Breast epithelium (tissue), 4 donors: ENCODE results near the gene CPEB2. TPM values are rescaled to one million over a fixed set of nuclear protein-coding genes. Genes with fewer than 3 reads are reported as not detected.

Experiments
- DNase-seq, 2 donors: peaks; one replicate each; pipeline ENCODE4 v3.0.0-alpha.2; 2019; ENCODE audit warnings: low spot score in 2 of 2
- H3K27ac ChIP-seq, 2 donors: fragments of 200-600 bp; sonication (generic) in 1 of 2; one replicate each; pipeline ENCODE4 v1.5.1; 2016 to 2019; ENCODE audit warnings: mild to moderate bottlenecking in 1 of 2
- H3K27me3 ChIP-seq, 2 donors: fragments of 200-600 bp; sonication (generic) in 1 of 2; one replicate each; pipeline versions ENCODE4 v1.5.1 to v1.6.0; 2017 to 2019; ENCODE audit warnings: control low read depth in 1 of 2, mild to moderate bottlenecking in 1 of 2
- H3K36me3 ChIP-seq: fragments of 200-600 bp; one replicate; pipeline ENCODE4 v1.5.1; 2019
- H3K4me1 ChIP-seq, 2 donors: fragments of 200-600 bp; sonication (generic); one replicate each; pipeline ENCODE4 v1.5.1; 2016 to 2019; ENCODE audit warnings: control low read depth in 1 of 2
- H3K4me3 ChIP-seq, 3 donors: fragments of 200-600 bp; sonication (generic); 1 replicate in 2 of 3; 2 replicates in 1 of 3; pipeline ENCODE4 v1.5.1; 2016 to 2019; ENCODE audit warnings: mild to moderate bottlenecking in 3 of 3, moderate library complexity in 2 of 3
- H3K9me3 ChIP-seq, 2 donors: fragments of 200-600 bp; sonication (generic) in 1 of 2; one replicate each; pipeline ENCODE4 v1.5.1; 2016 to 2019; ENCODE audit warnings: control low read depth in 1 of 2
- CTCF ChIP-seq, 3 donors: fragments of 450-650 bp; IDR thresholded peaks; one replicate each; pipeline ENCODE4 v1.5.1; 2016 to 2017; ENCODE audit warnings: antibody characterized with exemption in 3 of 3, mild to moderate bottlenecking in 3 of 3, moderate library complexity in 3 of 3
- POLR2A ChIP-seq: fragments of 450-650 bp; IDR thresholded peaks from one replicate; pipeline ENCODE4 v1.6.1; 2016; ENCODE audit warnings: antibody characterized with exemption, mild to moderate bottlenecking, moderate library complexity
- POLR2AphosphoS5 ChIP-seq, 3 donors: sonication (generic); formaldehyde crosslinking; IDR thresholded peaks; one replicate each; pipeline ENCODE4 v1.6.1; 2017; ENCODE audit warnings: antibody characterized with exemption in 3 of 3
- intact Hi-C: fragments of 100-400 bp; cut with DNase I; formaldehyde crosslinking; loops from one replicate; pipeline ENCODE4 v1.15.1; 2023; ENCODE audit warnings: low total_unique reads
- total RNA-seq, 3 donors: library from RNA; depleted of rRNA; stranded (reverse); fragments of >200 nt; gene quantifications; one replicate each; pipeline ENCODE4 v1.1.0, GENCODE V29; 2016

The CPEB2 gene
- 10 to 100 TPM; 16.7 to 33.4 (median 26.4) TPM for total RNA-seq

- Histone ChIP-seq H3K9me3 (no peaks in the 10 kb centered on the region), H3K4me3 (peak within 1 kb of the TSS; percentile 94 to 98 (median 95))
- DNase-seq = peak; percentile 92 to 93
Measured at GRCh38 chr4:15001869-15002658, at the start of gene CPEB2. Gene CPEB2 (plus strand): TSS chr4:15002481. CDS start chr4:15002674, 193 bp downstream.

GRCh38 chr4:14958436-14958835 lies 43.8 kb upstream of the CPEB2 start:
- TF ChIP-seq POLR2A = no peak
- no peak for TF ChIP-seq CTCF (IDR thresholded peaks at IDR 0.05)
- no peak for TF ChIP-seq POLR2AphosphoS5 (IDR thresholded peaks at IDR 0.05)
- Histone ChIP-seq H3K36me3 (no peaks in the 10 kb centered on the region), H3K4me3 (no peak overlapping the region), H3K4me1 (no peaks in the 10 kb centered on the region), H3K9me3 (no peaks in the 10 kb centered on the region), H3K27me3 (no peaks in the 10 kb centered on the region), H3K27ac (no peak overlapping the region)
- no peak for DNase-seq
- intact Hi-C loops = no loop called here

More at GRCh38 chr4:15001869-15002658, at the start of gene CPEB2:
- Histone ChIP-seq H3K4me1 (peaks cover 0 to 10% of the 10 kb centered on the region in 2 donors), H3K27me3 (no peaks in the 10 kb centered on the region), H3K27ac (peak within 1 kb of the TSS; percentile 99 to 100), H3K36me3 (no peaks in the 10 kb centered on the region)
- TF ChIP-seq CTCF (IDR thresholded peaks at IDR 0.05) (no peak), POLR2A (peak; percentile 79), POLR2AphosphoS5 (IDR thresholded peaks at IDR 0.05) (peak; percentile 84 to 96 (median 89))
- intact Hi-C loops = no loop called here

GRCh38 chr4:14961292-14961691 lies 41.0 kb upstream of the CPEB2 start:
- Histone ChIP-seq H3K4me3 (no peak overlapping the region), H3K9me3 (no peaks in the 10 kb centered on the region), H3K27ac (no peak overlapping the region), H3K36me3 (no peaks in the 10 kb centered on the region), H3K27me3 (no peaks in the 10 kb centered on the region), H3K4me1 (no peaks in the 10 kb centered on the region)
- intact Hi-C loops = no loop called here
- DNase-seq = no peak
- TF ChIP-seq POLR2AphosphoS5 (IDR thresholded peaks at IDR 0.05) = no peak
- no peak for TF ChIP-seq POLR2A
- TF ChIP-seq CTCF (IDR thresholded peaks at IDR 0.05) = no peak

- H3K27ac ChIP-seq = no peak overlapping the region
- H3K27me3 ChIP-seq = no peaks in the 10 kb centered on the region
- no peak overlapping the region for H3K4me3 ChIP-seq
- H3K9me3 ChIP-seq = no peaks in the 10 kb centered on the region
- TF ChIP-seq POLR2A = no peak
- TF ChIP-seq CTCF (IDR thresholded peaks at IDR 0.05) = no peak
- TF ChIP-seq POLR2AphosphoS5 (IDR thresholded peaks at IDR 0.05) = no peak
- no peaks in the 10 kb centered on the region for H3K4me1 ChIP-seq
- intact Hi-C loops = no loop called here
- DNase-seq = no peak
- H3K36me3 ChIP-seq = no peaks in the 10 kb centered on the region
Measured at GRCh38 chr4:14965071-14965470, 37.2 kb upstream of the CPEB2 start.

GRCh38 chr4:14967982-14968381 lies 34.3 kb upstream of the CPEB2 start:
- Histone ChIP-seq H3K27ac (no peak overlapping the region), H3K36me3 (no peaks in the 10 kb centered on the region), H3K4me3 (no peak overlapping the region), H3K4me1 (no peaks in the 10 kb centered on the region), H3K9me3 (peaks cover 0 to 4% of the 10 kb centered on the region in 2 donors), H3K27me3 (no peaks in the 10 kb centered on the region)
- no peak for DNase-seq
- intact Hi-C loops = no loop called here
- no peak for TF ChIP-seq CTCF (IDR thresholded peaks at IDR 0.05)
- no peak for TF ChIP-seq POLR2A
- TF ChIP-seq POLR2AphosphoS5 (IDR thresholded peaks at IDR 0.05) = no peak
